ENCODE measurements around the gene TTC34.

TTC34 gene

DNA sequence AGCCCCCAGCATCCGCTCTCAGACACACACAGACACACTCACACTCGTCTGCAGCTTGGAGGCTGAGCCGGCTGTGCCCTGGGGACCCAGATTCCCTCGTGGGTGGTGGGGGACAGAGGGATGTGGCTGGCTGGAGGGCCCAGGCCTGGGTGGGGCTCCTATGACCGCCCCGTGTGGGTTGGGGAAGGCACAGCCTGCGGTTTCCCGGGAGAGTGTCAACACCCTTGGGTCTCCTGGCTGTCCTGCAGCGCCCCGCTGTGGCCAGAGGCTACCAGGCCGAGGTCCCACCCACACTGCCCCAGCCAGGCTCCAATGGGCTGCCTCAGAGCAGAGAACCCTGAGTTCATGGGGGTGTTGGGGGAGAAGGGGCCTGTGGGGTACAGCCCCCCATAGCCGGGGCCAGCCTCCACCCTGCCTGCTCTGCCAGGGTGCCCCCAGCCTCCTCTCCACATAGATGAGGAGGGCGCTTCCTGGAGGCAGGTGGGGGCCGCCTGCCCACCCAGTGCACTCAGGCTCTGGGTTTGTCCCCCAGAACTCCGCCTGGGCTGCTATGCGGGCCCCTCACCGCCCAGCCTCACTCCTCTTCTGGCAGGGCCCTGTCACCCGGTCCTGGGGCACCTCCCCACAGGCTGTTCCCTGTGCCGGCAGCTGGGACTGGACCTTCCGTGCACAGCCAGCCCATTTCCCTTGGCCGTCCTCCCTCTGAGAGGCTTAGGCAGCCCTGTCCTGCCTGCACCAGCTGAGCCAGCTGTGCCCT lies at the start of gene TTC34:
Gene TTC34 (minus strand): TSS at position 159 of the 757 bp plus-strand sequence. CDS start 866 bp downstream, outside the sequence.
- DNase-seq: peak; percentile 75
- H3K27ac Mint-ChIP-seq: no peak within 1 kb of the TSS
- H3K4me3 Mint-ChIP-seq: no peak within 1 kb of the TSS
- peaks cover 16% of the 10 kb centered on the region for H3K27me3 Mint-ChIP-seq
- H3K4me1 Mint-ChIP-seq: peaks cover 3% of the 10 kb centered on the region
- CTCF ChIA-PET: interaction anchor here (1.1 to 2.1 kb wide), 3 partner anchors 14 to 420 kb away, joined by 3 to 6 read pairs (median 4); no protein-coding TSS in a partner anchor
- H3K36me3 Mint-ChIP-seq: no peaks in the 10 kb centered on the region
- H3K9me3 Mint-ChIP-seq: no peaks in the 10 kb centered on the region

DNA sequence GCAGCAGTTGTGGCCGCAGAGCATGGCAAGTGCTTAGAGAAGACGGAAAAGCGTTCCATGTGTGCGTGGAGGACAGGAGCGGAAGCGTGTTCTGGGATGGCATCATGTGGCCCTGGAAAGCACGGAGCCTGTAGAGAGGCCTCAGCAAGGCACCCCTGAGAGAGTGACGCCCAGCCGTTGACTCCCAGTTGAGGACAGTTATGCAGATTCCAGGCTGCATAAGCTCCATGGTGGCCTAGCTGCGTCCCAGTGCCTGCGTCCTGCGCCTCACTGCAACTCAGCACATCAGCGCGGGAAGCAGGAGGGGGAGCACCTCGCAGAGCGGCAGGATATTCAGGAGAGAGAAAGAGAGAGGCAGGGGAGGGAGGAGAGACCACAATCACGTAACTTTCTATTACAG lies 49.0 kb upstream of the TTC34 start:
- H3K27ac Mint-ChIP-seq: no peak overlapping the region
- no peaks in the 10 kb centered on the region for H3K4me1 Mint-ChIP-seq
- CTCF ChIA-PET: no interaction called here
- DNase-seq: no peak
- no peak overlapping the region for H3K4me3 Mint-ChIP-seq
- peaks cover 29% of the 10 kb centered on the region for H3K27me3 Mint-ChIP-seq
- no peaks in the 10 kb centered on the region for H3K9me3 Mint-ChIP-seq
- H3K36me3 Mint-ChIP-seq: no peaks in the 10 kb centered on the region

GRCh38 chr1:2848006-2848670 lies 46.6 kb upstream of the TTC34 start:
- Mint-ChIP-seq H3K36me3 (no peaks in the 10 kb centered on the region), H3K9me3 (no peaks in the 10 kb centered on the region), H3K4me1 (no peaks in the 10 kb centered on the region), H3K4me3 (no peak overlapping the region), H3K27ac (no peak overlapping the region), H3K27me3 (peaks cover 38% of the 10 kb centered on the region)
- CTCF ChIA-PET: no interaction called here
- no peak for DNase-seq

- no peaks in the 10 kb centered on the region for H3K4me1 Mint-ChIP-seq
- no peak overlapping the region for H3K4me3 Mint-ChIP-seq
- no peaks in the 10 kb centered on the region for H3K9me3 Mint-ChIP-seq
- DNase-seq: no peak
- H3K27me3 Mint-ChIP-seq: peaks cover 38% of the 10 kb centered on the region
- H3K27ac Mint-ChIP-seq: no peak overlapping the region
- no peaks in the 10 kb centered on the region for H3K36me3 Mint-ChIP-seq
- CTCF ChIA-PET: no interaction called here
Measured at GRCh38 chr1:2847086-2847985, 45.8 kb upstream of the TTC34 start.

- H3K4me3 Mint-ChIP-seq: no peak overlapping the region
- DNase-seq: no peak
- CTCF ChIA-PET: no interaction called here
- no peaks in the 10 kb centered on the region for H3K36me3 Mint-ChIP-seq
- no peaks in the 10 kb centered on the region for H3K9me3 Mint-ChIP-seq
- peaks cover 38% of the 10 kb centered on the region for H3K27me3 Mint-ChIP-seq
- H3K27ac Mint-ChIP-seq: no peak overlapping the region
- H3K4me1 Mint-ChIP-seq: peaks cover 7% of the 10 kb centered on the region
Measured at GRCh38 chr1:2845869-2846268, 44.4 kb upstream of the TTC34 start.

DNA sequence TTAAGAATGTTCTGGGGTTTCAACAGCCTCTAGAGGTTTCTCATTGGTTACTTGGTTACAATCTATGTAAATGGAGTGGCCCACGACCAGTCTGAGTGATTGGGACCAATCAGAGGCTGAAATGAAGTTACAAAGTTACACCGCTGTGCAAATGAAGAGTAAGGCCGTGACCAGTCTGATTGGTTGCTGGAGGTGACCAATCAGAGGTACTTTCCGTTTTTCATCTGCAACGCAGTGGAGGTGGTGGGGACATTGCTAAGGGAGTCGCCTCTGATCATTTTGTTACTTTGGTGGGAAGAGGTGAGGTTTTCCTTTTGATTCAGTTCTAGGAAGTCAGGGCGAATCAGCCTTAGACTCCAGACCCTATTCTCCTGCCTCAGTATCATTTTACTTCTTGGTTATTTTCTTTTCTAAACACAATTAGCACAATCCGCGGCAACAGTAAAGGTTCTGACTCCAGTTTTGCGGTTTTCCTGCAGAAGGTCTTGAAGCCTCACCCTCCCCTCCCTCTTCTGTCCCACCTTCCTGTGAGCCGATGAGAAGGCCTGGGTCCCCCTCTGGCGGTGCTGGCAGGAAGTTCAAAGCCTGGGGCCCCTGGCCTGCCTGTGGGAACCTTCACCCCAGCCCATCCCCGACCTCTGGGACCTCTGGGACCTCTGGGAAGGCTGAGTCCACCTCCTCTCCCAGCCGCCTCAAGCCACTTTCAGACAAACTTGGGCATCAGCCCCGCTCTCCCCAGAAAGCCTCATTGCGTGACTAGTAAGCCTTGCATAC lies 38.7 kb upstream of the TTC34 start:
- peaks cover 8% of the 10 kb centered on the region for H3K9me3 Mint-ChIP-seq
- peaks cover 21% of the 10 kb centered on the region for H3K4me1 Mint-ChIP-seq
- DNase-seq: peak; percentile 82
- H3K27ac Mint-ChIP-seq: peak overlapping the region; percentile 87
- CTCF ChIA-PET: no interaction called here
- peak overlapping the region; percentile 62 for H3K4me3 Mint-ChIP-seq
- H3K27me3 Mint-ChIP-seq: peaks cover 6% of the 10 kb centered on the region
- peaks cover 4% of the 10 kb centered on the region for H3K36me3 Mint-ChIP-seq

- H3K4me3 Mint-ChIP-seq: no peak overlapping the region
- peaks cover 8% of the 10 kb centered on the region for H3K9me3 Mint-ChIP-seq
- H3K4me1 Mint-ChIP-seq: peaks cover 21% of the 10 kb centered on the region
- H3K36me3 Mint-ChIP-seq: peaks cover 4% of the 10 kb centered on the region
- no peak overlapping the region for H3K27ac Mint-ChIP-seq
- CTCF ChIA-PET: interaction anchor here (1.7 kb wide), 1 partner anchor 16 kb away, joined by 3 read pairs; no protein-coding TSS in a partner anchor
- DNase-seq: no peak
- H3K27me3 Mint-ChIP-seq: no peaks in the 10 kb centered on the region
Measured at GRCh38 chr1:2837823-2838222, 36.3 kb upstream of the TTC34 start.

- Mint-ChIP-seq H3K4me3 (no peak overlapping the region), H3K27ac (no peak overlapping the region)
- CTCF ChIA-PET: interaction anchor here (1.7 kb wide), 1 partner anchor 15 kb away, joined by 3 read pairs; no protein-coding TSS in a partner anchor
Measured at GRCh38 chr1:2837316-2837715, 35.8 kb upstream of the TTC34 start.

GRCh38 chr1:2836333-2836970 lies 35.0 kb upstream of the TTC34 start:
- H3K27ac Mint-ChIP-seq: no peak overlapping the region
- H3K4me3 Mint-ChIP-seq: no peak overlapping the region
- H3K9me3 Mint-ChIP-seq: peaks cover 8% of the 10 kb centered on the region
- peaks cover 19% of the 10 kb centered on the region for H3K4me1 Mint-ChIP-seq
- no peak for DNase-seq
- no peaks in the 10 kb centered on the region for H3K27me3 Mint-ChIP-seq
- CTCF ChIA-PET: no interaction called here
- H3K36me3 Mint-ChIP-seq: peaks cover 4% of the 10 kb centered on the region

More at GRCh38 chr1:2837316-2837715, 35.8 kb upstream of the TTC34 start:
- Mint-ChIP-seq H3K27me3 (no peaks in the 10 kb centered on the region), H3K4me1 (peaks cover 21% of the 10 kb centered on the region), H3K36me3 (peaks cover 4% of the 10 kb centered on the region), H3K9me3 (peaks cover 8% of the 10 kb centered on the region)
- no peak for DNase-seq

DNA sequence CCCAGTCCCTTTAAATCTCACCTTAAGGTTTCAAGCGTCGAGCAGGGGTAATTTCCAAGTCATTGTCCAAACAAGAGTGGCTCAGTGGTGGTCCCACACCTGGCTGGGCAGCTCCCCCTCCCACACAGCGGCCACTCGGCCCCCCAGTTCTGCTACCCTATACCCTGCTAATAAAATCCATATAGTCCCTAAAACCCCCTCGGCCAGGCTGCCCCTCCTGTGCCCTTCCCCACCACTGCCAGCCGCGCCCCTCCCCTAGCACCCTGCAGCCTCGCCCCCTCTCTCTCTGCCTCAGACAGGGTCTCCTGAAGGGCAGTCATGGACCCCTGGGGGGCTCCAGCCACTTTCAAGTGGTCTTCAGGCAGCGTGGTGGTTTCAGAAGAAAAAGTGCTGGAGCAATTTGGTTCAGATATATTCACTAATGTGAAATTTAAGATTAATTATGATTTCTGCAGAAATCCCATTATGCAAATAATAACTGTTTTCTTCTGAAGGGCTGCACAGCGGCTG lies 34.2 kb upstream of the TTC34 start:
- no peak overlapping the region for H3K4me3 Mint-ChIP-seq
- peaks cover 8% of the 10 kb centered on the region for H3K9me3 Mint-ChIP-seq
- no peak overlapping the region for H3K27ac Mint-ChIP-seq
- CTCF ChIA-PET: no interaction called here
- no peaks in the 10 kb centered on the region for H3K27me3 Mint-ChIP-seq
- peaks cover 4% of the 10 kb centered on the region for H3K36me3 Mint-ChIP-seq
- peaks cover 13% of the 10 kb centered on the region for H3K4me1 Mint-ChIP-seq
- no peak for DNase-seq

DNA sequence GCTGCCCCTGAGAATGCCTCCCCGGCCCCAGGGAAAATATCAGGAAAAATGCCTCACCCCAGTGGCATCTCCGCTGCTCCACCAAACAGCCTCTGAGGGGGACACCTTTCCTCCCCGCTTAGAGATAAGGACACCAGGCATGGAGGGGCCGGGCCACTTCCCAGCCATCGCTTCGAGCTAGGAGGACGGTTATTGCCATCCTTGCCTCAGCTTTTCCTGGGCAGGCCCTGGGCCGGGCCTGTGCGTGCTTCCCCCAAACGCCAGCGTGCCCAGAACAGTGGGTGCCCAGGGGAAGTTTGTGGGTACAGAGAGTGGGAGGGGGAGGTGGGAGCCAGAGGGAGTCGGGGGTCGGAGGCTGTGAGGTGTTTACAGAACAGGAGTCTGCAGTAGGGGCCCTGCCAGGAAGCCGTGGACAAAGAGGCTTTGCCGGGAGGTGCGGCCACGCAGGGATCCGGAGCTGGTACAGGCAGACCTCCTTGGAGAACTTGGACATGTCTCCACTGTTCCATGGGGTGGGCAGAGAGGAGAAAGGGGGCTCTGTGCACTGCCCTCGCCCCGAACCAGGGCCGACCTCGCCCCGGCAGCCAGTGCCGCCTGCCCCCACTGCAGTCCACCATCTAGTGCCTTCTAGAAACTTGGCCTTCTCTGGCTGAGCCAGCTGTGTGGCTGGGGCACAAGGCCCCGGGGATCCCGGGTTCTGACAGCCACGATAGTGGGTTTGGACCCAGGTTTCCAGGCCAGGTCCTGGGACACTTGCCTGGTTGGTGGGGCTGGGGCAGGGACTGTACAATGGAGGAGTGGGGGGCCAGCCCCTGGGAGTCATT lies 33.5 kb upstream of the TTC34 start:
- CTCF ChIA-PET: no interaction called here
- no peaks in the 10 kb centered on the region for H3K27me3 Mint-ChIP-seq

GRCh38 chr1:2834146-2834475 lies 32.6 kb upstream of the TTC34 start:
- H3K9me3 Mint-ChIP-seq: no peaks in the 10 kb centered on the region
- no peaks in the 10 kb centered on the region for H3K4me1 Mint-ChIP-seq
- CTCF ChIA-PET: no interaction called here
- H3K27ac Mint-ChIP-seq: no peak overlapping the region
- no peak overlapping the region for H3K4me3 Mint-ChIP-seq
- H3K27me3 Mint-ChIP-seq: no peaks in the 10 kb centered on the region
- no peak for DNase-seq
- H3K36me3 Mint-ChIP-seq: no peaks in the 10 kb centered on the region

More for the DNA sequence above, 33.5 kb upstream of the TTC34 start:
- Mint-ChIP-seq H3K27ac (no peak overlapping the region), H3K36me3 (peaks cover 4% of the 10 kb centered on the region), H3K9me3 (peaks cover 4% of the 10 kb centered on the region), H3K4me3 (no peak overlapping the region), H3K4me1 (peaks cover 6% of the 10 kb centered on the region)
- no peak for DNase-seq

Measured in activated naive CD4-positive, alpha-beta T cell treated with anti-CD3 and anti-CD28 coated beads, Interleukin-2, amount 10 ng/mL, durations not matched to agents 7 days and 5 days (primary cell).